ENCODE results near the gene GPR32. TPM values are rescaled to one million over a fixed set of nuclear protein-coding genes. Genes with fewer than 3 reads are reported as not detected.
"Not testable (repeated sequence)": the region's sequence is repeated elsewhere in the genome, so short reads cannot be mapped to it uniquely, and the experiment has no call there.

GPR32 gene
- total and polyA plus RNA-seq, 10 of the 15 experiments (the other 5 are each of a cell fraction or from before 2014, with no cell fraction given) = not detected

GRCh38 chr19:50764409-50764808 lies 5.9 kb upstream of the GPR32 start (continued):
- no peak for TF ChIP-seq ZBTB40 (IDR thresholded peaks at IDR 0.05; ENCODE audit: borderline replicate concordance)

GRCh38 chr19:50766746-50767145 lies 3.5 kb upstream of the GPR32 start:
- 25% methylated on average over 12 of the region's 12 CpGs for WGBS (ENCODE audit: insufficient coverage, insufficient replicate concordance, low lambda C conversion rate, missing lambda C conversion rate)
- SMC1A ChIA-PET (ENCODE audit: uncharacterized antibody, unreplicated experiment) = interaction anchor here (1.3 kb wide), 1 partner anchor 151 kb away, joined by 3 read pairs; no protein-coding TSS in a partner anchor
- H3K4me3 ChIP-seq; H3K9me3 ChIP-seq (replicated peaks; ENCODE audit: control insufficient read depth, insufficient read depth, low read length); H3K4me2 ChIP-seq (ENCODE audit: control insufficient read depth, insufficient read depth); POLR2A ChIA-PET; H3K27ac ChIP-seq (ENCODE audit: control insufficient read depth, insufficient read depth); H3K4me1 ChIP-seq (ENCODE audit: control insufficient read depth, insufficient read depth, low read length); RAD21 ChIA-PET (ENCODE audit: unreplicated experiment); ATAC-seq; DNase-seq (ENCODE audit: low read depth, low spot score); H3K79me2 ChIP-seq (ENCODE audit: control insufficient read depth, insufficient read depth, low read length); H3K27me3 ChIP-seq (replicated peaks in 1 of 2; ENCODE audit: control insufficient read depth in 2 of 2, insufficient read depth in 2 of 2, low read length in 1 of 2); BruUV-seq (replicated peaks); FAIRE-seq; H3K9ac ChIP-seq (ENCODE audit: control insufficient read depth, insufficient read depth, low read length); CTCF ChIA-PET; H2AFZ ChIP-seq (ENCODE audit: control insufficient read depth, low read depth, low read length); in situ Hi-C loops (cut with MboI); intact Hi-C loops (cut with micrococcal nuclease; ENCODE audit: unreplicated experiment); H4K20me1 ChIP-seq (ENCODE audit: control insufficient read depth, insufficient read depth); H3K36me3 ChIP-seq (ENCODE audit: control insufficient read depth in 2 of 2, insufficient read depth in 2 of 2, low read length in 1 of 2): not testable (repeated sequence)

GRCh38 chr19:50767263-50767662 lies 3.0 kb upstream of the GPR32 start:
- DNase-seq (ENCODE audit: low read depth, low spot score); H4K20me1 ChIP-seq (ENCODE audit: control insufficient read depth, insufficient read depth); H3K36me3 ChIP-seq (ENCODE audit: control insufficient read depth in 2 of 2, insufficient read depth in 2 of 2, low read length in 1 of 2); ATAC-seq; H3K27ac ChIP-seq (ENCODE audit: control insufficient read depth, insufficient read depth); intact Hi-C loops (cut with micrococcal nuclease; ENCODE audit: unreplicated experiment); POLR2A ChIA-PET; H3K27me3 ChIP-seq (replicated peaks in 1 of 2; ENCODE audit: control insufficient read depth in 2 of 2, insufficient read depth in 2 of 2, low read length in 1 of 2); CTCF ChIA-PET; H3K9ac ChIP-seq (ENCODE audit: control insufficient read depth, insufficient read depth, low read length); H3K9me3 ChIP-seq (replicated peaks; ENCODE audit: control insufficient read depth, insufficient read depth, low read length); H3K4me3 ChIP-seq; H2AFZ ChIP-seq (ENCODE audit: control insufficient read depth, low read depth, low read length); H3K79me2 ChIP-seq (ENCODE audit: control insufficient read depth, insufficient read depth, low read length); RAD21 ChIA-PET (ENCODE audit: unreplicated experiment); H3K4me2 ChIP-seq (ENCODE audit: control insufficient read depth, insufficient read depth); H3K4me1 ChIP-seq (ENCODE audit: control insufficient read depth, insufficient read depth, low read length); in situ Hi-C loops (cut with MboI); SMC1A ChIA-PET (ENCODE audit: uncharacterized antibody, unreplicated experiment); FAIRE-seq; BruUV-seq (replicated peaks): not testable (repeated sequence)
- 7% methylated on average over 5 of the region's 5 CpGs for WGBS (ENCODE audit: insufficient coverage, insufficient replicate concordance, low lambda C conversion rate, missing lambda C conversion rate)

All from GM12878 (cell line).